ENCODE data around the gene ZNF350. TPM values are rescaled to one million over a fixed set of nuclear protein-coding genes. Genes with fewer than 3 reads are reported as not detected.

ZNF350 gene
- total and polyA plus RNA-seq, 2 donors (not counting 3 experiments of a cell fraction or from before 2014, with no cell fraction given) = 2.6 to 9.8 TPM

- peaks cover 5% of the 10 kb centered on the region for H3K4me1 ChIP-seq (ENCODE audit: control insufficient read depth, extremely low read depth, insufficient read depth, low read length)
- no peak for DNase-seq (ENCODE audit: low read depth, low spot score)
- ChIA-PET POLR2A (no interaction called here), CTCF (no interaction called here)
- H3K36me3 ChIP-seq (ENCODE audit: control insufficient read depth in 2 of 2, extremely low read depth in 1 of 2, insufficient read depth in 2 of 2, low read length in 2 of 2) = no peaks in the 10 kb centered on the region
- H3K9ac ChIP-seq (replicated peaks; ENCODE audit: extremely low read depth, insufficient read depth, low read length) = no peak overlapping the region
- no peak overlapping the region for H3K4me2 ChIP-seq (ENCODE audit: insufficient read depth, low read length)
- no peak for TF ChIP-seq EZH2 (IDR thresholded peaks at IDR 0.05; ENCODE audit: borderline replicate concordance, low read depth, low read length, severe bottlenecking)
- TF ChIP-seq FOS (IDR thresholded peaks at IDR 0.05; ENCODE audit: borderline replicate concordance, insufficient read depth, low read length) = no peak
- no peak for TF ChIP-seq POLR2A (IDR thresholded peaks at IDR 0.05; ENCODE audit: low read depth, low read length)
- no peak for TF ChIP-seq JUN (IDR thresholded peaks at IDR 0.05; ENCODE audit: borderline replicate concordance, insufficient read depth, insufficient read length, low read depth)
- TF ChIP-seq GATA2 (IDR thresholded peaks at IDR 0.05; ENCODE audit: insufficient read depth, insufficient read length, low read depth, low read length) = no peak
- TF ChIP-seq MYC (IDR thresholded peaks at IDR 0.05; ENCODE audit: low read depth, low read length) = no peak
- no peak for TF ChIP-seq MAX (IDR thresholded peaks at IDR 0.05; ENCODE audit: insufficient read depth, insufficient read length)
- TF ChIP-seq CTCF (IDR thresholded peaks at IDR 0.05; ENCODE audit: extremely low read depth in 1 of 2, insufficient read depth in 1 of 2, low read depth in 1 of 2, low read length in 2 of 2) = no peak
- TF ChIP-seq POLR2AphosphoS5 (IDR thresholded peaks at IDR 0.05; ENCODE audit: insufficient read depth, low read depth, low read length) = no peak
- no peaks in the 10 kb centered on the region for H3K79me2 ChIP-seq (ENCODE audit: control insufficient read depth, insufficient read depth, low read length)
- intact Hi-C loops (cut with micrococcal nuclease) = loop anchor here (10.0 kb wide), 1 partner anchor 213 kb away; the partner anchor contains the start of gene ZNF616
- no peaks in the 10 kb centered on the region for H3K9me1 ChIP-seq (replicated peaks; ENCODE audit: control insufficient read depth, extremely low read depth, insufficient read depth, low read length)
- H4K20me1 ChIP-seq (replicated peaks; ENCODE audit: control insufficient read depth, extremely low read depth, insufficient read depth, low read length) = no peaks in the 10 kb centered on the region
- no peak overlapping the region for H3K4me3 ChIP-seq (replicated peaks in 1 of 3; ENCODE audit: insufficient read depth in 1 of 3, low read depth in 1 of 3, low read length in 3 of 3)
- BruUV-seq (replicated peaks) = no TSS peak
- H3K9me3 ChIP-seq (replicated peaks; ENCODE audit: control insufficient read depth, insufficient read depth, low read length) = peaks cover 10% of the 10 kb centered on the region
- no peak overlapping the region for H2AFZ ChIP-seq (ENCODE audit: low read depth, low read length)
- no peak overlapping the region for H3K27ac ChIP-seq (ENCODE audit: insufficient read depth, low read depth, low read length)
- FAIRE-seq = no peak
- no peaks in the 10 kb centered on the region for H3K27me3 ChIP-seq (ENCODE audit: control insufficient read depth in 2 of 2, insufficient read depth in 2 of 2, low read length in 2 of 2)
- dilution Hi-C loops (cut with MboI; ENCODE audit: extremely low pct_ligation_motif_present, low sequenced_read_pairs) = no loop called here
Observed at GRCh38 chr19:51921949-51922348, 64.7 kb downstream of the ZNF350 start.

Data from endothelial cell of umbilical vein (primary cell).